HG03442 (cell line): ENCODE data around the gene C1GALT1.
"Not testable (repeated sequence)": the region's sequence is repeated elsewhere in the genome, so short reads cannot be mapped to it uniquely, and the experiment has no call there.

Experiments used
- ATAC-seq: cut with Tn5 transposase; IDR thresholded peaks from one replicate; pipeline ENCODE4 v1.9.1; 2021; ENCODE audit warnings: mild to moderate bottlenecking, moderate library complexity; ENCODE audit not compliant: unreplicated experiment

C1GALT1 gene

DNA sequence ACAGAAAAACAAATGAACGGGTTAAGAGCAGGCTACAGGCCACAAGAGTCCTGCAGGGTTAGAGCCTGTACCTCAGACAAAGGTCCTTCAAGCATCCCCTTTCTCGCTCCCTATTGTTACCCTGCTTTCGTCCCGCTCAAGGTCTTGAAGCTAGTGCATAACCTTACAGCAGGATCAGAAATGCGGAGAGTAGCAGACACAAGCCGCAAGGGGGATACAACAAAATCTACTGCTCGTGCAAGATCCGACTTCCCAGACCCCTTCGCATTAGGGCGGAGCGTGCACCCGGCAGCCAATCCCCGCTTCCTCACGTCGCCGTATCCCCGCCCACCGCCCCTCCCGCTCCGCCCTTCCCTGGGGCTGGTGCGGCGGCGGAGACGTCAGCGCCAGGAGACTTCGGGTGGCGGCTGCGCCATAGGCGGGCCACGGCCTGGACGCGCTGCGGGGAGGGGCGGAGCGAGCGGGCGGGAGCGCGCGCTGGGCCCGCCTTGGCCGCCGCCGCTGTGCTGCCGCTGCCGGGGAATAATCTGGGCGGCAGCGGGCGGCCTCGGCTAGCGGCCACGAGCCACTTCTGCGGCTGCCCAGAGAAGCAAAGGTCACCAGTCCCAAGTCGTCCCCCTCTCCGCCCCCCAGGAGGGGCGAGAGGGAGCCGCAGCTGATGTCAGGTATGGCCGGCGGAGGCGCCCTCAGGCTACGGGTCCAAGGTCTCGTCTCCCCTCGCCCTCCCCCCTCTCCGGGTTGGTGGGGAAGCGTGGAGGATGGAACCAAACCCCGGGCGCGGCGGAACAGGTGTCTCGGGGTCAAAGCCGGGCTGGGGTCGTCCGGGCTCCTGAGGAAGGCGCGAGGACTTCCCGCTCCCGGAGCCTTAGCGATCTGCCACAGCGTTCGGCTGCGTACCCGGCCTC lies at the start of gene C1GALT1:
C1GALT1 (plus strand) TSS at position 389 of the 905 bp plus-strand sequence. CDS start 51,776 bp downstream, outside the sequence.
- peak; percentile 83 for ATAC-seq

DNA sequence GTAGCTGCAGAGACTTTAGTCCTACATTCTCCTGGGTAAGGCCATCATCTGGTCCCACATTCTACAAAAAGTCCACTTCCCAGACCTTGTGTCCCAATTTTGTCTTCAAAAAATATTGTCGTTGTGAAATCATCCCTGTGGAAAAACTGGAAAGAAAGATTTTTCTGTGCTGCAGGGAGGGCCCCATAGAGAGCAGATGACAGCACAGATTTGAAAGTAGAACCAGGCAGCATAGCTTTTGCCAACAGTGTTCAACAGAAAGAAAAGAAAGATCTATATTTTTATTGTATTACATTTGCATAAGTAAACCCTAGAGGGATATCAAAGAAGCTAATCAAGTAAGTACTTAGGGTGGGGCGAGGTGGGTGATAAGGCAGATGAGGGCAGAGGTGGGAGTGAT lies 48.3 kb upstream of the C1GALT1 start:
- no peak for ATAC-seq

- ATAC-seq: no peak
These were observed 47.3 kb upstream of the C1GALT1 start for GRCh38 chr7:7135074-7135473.

DNA sequence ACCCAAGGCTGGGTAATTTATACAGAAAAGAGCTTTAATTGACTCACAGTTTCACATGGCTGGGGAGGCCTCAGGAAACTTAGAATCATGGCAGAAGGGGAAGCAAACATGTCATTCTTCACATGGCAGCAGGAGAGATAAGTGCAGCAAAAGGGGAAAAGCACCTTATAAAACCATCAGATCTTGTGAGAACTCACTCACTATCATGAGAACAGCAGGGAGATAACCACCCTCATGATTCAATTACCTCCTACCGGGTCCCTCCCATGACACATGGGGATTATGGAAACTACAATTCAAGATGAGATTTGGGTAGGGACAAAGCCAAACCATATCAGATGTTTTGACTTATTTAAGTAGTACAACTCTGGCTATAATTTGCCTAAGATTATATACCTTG lies 46.4 kb upstream of the C1GALT1 start:
- not testable (repeated sequence) for ATAC-seq

GRCh38 chr7:7136466-7137381 lies 45.6 kb upstream of the C1GALT1 start:
- ATAC-seq: no peak

GRCh38 chr7:7138897-7139296 lies 43.4 kb upstream of the C1GALT1 start:
- no peak for ATAC-seq

DNA sequence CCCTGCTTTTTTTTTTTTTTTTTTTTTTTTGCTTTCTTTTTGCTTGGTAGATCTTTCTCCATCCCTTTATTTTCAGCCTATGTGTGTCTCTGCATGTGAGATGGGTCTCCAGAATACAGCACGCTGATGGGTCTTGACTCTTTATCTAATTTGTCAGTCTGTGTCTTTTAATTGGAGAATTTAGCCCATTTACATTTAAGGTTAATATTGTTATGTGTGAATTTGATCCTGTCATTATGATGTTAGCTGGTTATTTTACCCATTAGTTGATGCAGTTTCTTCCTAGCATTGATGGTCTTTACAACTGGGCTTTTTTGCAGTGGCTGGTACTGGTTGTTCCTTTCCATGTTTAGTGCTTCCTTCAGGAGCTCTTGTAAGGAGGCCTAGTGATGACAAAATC lies 38.9 kb upstream of the C1GALT1 start:
- ATAC-seq: not testable (repeated sequence)

GRCh38 chr7:7145151-7145550 lies 37.2 kb upstream of the C1GALT1 start:
- not testable (repeated sequence) for ATAC-seq

- no peak for ATAC-seq
These were observed 35.5 kb upstream of the C1GALT1 start for GRCh38 chr7:7146837-7147236.

DNA sequence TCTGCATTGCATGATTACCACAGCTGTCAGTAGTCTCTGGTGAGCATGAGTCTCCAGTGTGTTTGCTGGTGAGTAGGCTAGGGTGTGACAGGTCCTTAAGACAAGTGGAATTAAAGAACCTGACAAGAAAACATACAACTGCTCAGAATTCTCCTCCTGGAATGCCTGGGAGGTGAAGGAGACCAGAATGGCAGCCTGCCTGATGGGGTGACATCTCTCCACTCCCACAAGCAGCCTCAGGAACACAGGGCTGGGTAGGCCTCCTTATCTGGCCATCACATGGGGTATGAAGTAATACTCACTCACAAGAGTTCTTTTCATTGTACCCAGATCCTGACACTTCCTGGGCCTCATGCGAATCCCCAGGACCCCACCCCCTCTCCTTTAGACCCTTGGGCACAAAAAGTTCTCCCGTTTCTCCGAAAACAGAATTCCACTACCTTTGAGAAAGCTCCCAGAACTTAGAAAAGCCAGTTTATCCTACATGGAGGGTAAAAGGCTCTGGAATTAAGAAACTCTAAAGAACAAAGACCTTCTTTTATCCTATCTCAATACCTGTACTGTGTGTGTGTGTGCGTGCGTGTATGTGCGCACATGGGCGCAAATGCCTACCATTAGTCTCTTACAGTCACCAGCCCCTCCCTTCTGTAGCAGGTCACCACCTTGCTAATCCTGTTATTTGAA lies 33.4 kb upstream of the C1GALT1 start:
- no peak for ATAC-seq

DNA sequence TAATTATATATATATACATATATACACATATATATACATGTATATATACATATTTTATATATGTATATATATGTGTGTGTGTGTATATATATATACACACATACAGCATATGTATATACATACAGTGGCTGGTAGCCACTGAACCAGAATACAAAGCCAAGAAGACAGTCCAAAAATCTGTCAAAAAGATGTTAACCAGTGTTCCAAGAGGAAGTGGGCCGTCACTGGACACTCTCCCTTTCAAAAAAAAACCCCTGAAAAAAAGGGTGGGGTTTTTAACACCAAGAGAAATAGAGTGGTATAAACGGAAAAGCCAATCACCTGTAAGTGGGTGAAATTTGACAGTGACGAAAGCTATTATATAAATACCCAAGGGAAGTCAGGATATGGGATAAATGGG lies 31.1 kb upstream of the C1GALT1 start:
- no peak for ATAC-seq

DNA sequence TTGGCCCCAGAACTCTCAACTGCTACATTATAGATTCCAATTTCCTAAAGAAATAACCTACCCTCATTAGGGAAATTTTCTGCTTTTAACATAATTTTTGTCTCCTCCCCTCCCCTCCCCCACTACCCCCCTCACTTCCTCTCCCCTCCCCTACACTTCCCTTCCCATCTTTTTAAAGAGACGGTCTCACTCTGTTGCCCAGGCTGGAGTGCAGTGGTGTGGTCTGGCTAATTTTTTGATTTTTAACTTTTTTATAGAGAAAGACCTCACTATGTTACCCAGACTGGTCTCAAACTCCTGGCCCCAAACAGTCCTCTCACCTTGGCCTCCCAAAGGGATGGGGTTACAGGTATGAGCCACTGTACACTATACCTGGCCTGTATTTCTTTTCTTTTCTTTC lies 30.5 kb upstream of the C1GALT1 start:
- ATAC-seq: no peak

GRCh38 chr7:7152315-7152714 lies 30.0 kb upstream of the C1GALT1 start:
- ATAC-seq: no peak

- ATAC-seq: not testable (repeated sequence)
These were observed 28.0 kb upstream of the C1GALT1 start for GRCh38 chr7:7154355-7154754.

- no peak for ATAC-seq
These were observed 25.7 kb upstream of the C1GALT1 start for GRCh38 chr7:7156663-7157062.

- ATAC-seq: peak; percentile 87
These were observed 25.0 kb upstream of the C1GALT1 start for GRCh38 chr7:7157177-7157886.

GRCh38 chr7:7157887-7158271 lies 24.5 kb upstream of the C1GALT1 start:
- no peak for ATAC-seq

DNA sequence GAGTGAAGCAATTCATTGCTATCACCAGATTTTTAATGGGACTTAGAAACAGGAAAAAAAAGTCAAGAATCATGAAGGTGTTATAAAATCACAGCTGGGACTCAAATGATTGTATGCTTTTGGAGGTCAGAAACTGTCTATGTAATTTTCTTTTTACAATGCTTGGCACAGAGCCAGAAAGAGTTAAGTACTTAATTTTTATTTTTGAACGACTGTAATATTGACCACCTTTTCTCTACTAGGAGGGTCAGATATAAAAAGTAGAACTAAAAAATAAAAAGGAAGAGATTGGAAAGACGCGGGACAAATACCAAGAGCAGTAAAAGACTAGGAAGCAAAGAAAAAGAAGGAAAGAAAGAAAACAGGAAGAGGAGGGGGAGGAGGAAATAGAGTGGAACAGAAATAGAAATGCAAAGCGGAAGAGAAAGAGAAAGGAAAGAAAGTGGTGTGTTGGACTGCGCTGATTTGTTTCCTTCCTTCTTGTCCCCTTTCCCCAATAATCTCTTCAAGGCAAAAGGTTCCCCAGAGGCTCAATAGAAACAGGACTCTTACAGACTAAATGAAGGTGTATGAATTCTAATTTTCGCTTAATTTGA lies 23.2 kb upstream of the C1GALT1 start:
- ATAC-seq: no peak

GRCh38 chr7:7164591-7164990 lies 17.8 kb upstream of the C1GALT1 start:
- ATAC-seq: no peak

GRCh38 chr7:7165372-7165771 lies 17.0 kb upstream of the C1GALT1 start:
- no peak for ATAC-seq
